ENCODE data around the gene ZYX. TPM values are rescaled to one million over a fixed set of nuclear protein-coding genes. Genes with fewer than 3 reads are reported as not detected.
A peak's percentile ranks its signal among the peaks of the same experiment; 100 is the strongest.

Gene ZYX
- total and polyA plus RNA-seq, 9 of the 15 experiments (the other 6 are each of a cell fraction or from before 2014, with no cell fraction given): 1.8 to 130 (median 15.7) TPM

DNA sequence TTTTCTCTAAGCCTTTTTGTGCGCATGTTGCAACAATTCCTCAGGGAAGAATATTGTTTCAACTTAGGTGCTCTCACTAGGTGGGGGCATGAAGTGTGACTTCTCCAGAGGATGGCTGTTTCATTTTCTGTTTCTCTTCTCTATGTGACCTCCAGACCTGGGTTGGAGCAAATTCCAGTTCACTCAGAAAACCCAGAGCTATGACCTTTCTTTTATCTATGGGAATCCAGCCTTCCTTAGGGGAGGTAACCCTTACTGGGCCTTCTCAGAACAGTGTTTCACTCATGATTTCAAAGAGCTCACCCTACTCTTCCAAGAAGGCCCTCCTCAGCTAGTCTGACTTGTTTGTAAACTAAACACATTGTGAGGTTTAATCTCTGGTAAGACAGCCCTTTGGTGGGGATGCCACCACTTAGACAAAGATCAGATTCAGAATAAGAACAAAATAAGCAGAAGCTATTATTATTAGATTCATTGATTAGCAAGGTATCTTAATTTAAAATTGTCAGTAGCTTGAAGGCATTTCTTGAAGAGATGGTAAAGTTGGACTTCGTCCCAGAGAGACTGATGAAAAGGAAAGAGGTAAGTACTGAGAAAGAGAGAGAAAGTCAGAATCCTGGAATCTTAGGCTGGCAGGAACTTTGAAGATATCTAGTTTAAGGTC, 45.5 kb downstream of the ZYX start (continued):
- TF ChIP-seq RAD51 (IDR thresholded peaks at IDR 0.05; ENCODE audit: borderline replicate concordance, low read depth): no peak; the same call in 1 of the 2 replicates
- no peak for TF ChIP-seq MYC (IDR thresholded peaks at IDR 0.05; ENCODE audit: low read depth, low read length)
- TF ChIP-seq MYC (CRISPR knock-in tag; IDR thresholded peaks at IDR 0.05; ENCODE audit: borderline replicate concordance, low read depth): no peak
- no peak for TF ChIP-seq ZFX (CRISPR knock-in tag; IDR thresholded peaks at IDR 0.05)
- no peak for TF ChIP-seq NR4A1 (CRISPR knock-in tag; IDR thresholded peaks at IDR 0.05)
- no peak for TF ChIP-seq NR4A1 (tag; IDR thresholded peaks at IDR 0.05)
- TF ChIP-seq HDAC3 (IDR thresholded peaks at IDR 0.05; ENCODE audit: borderline replicate concordance, partially characterized antibody): peak; percentile 71
- no peak for TF ChIP-seq ZNF41 (CRISPR knock-in tag; conservative IDR thresholded peaks at IDR 0.05)
- TF ChIP-seq PRDM10 (IDR thresholded peaks at IDR 0.05; ENCODE audit: partially characterized antibody): no peak
- TF ChIP-seq ZNF224 (CRISPR knock-in tag; IDR thresholded peaks at IDR 0.05): no peak
- TF ChIP-seq ZBTB8A (IDR thresholded peaks at IDR 0.05; ENCODE audit: partially characterized antibody): no peak
- TF ChIP-seq MNT (conservative IDR thresholded peaks at IDR 0.05): peak; percentile 12 to 59; a peak in 3 of 4 replicates
- TF ChIP-seq TAF1 (IDR thresholded peaks at IDR 0.05; ENCODE audit: control insufficient read depth, extremely low read depth, insufficient read depth, low read length, severe bottlenecking): no peak
- no peak for TF ChIP-seq HNRNPK (IDR thresholded peaks at IDR 0.05; ENCODE audit: low read depth, low read length, poor library complexity, severe bottlenecking)
- TF ChIP-seq ZNF449 (CRISPR knock-in tag; IDR thresholded peaks at IDR 0.05): no peak
- no peak for TF ChIP-seq GTF2F1 (IDR thresholded peaks at IDR 0.05; ENCODE audit: low read depth, low read length)
- no peak for TF ChIP-seq NFXL1 (CRISPR knock-in tag; IDR thresholded peaks at IDR 0.05)
- no peak for TF ChIP-seq NUFIP1 (IDR thresholded peaks at IDR 0.05; ENCODE audit: partially characterized antibody)
- no peak for TF ChIP-seq TAF7 (tag; IDR thresholded peaks at IDR 0.05)
- TF ChIP-seq TEAD1 (CRISPR knock-in tag; IDR thresholded peaks at IDR 0.05): no peak
- no peak for TF ChIP-seq SNIP1 (IDR thresholded peaks at IDR 0.05; ENCODE audit: low read depth)
- TF ChIP-seq ZNF445 (CRISPR knock-in tag; IDR thresholded peaks at IDR 0.05; ENCODE audit: low read depth): no peak
- TF ChIP-seq TBL1XR1 (IDR thresholded peaks at IDR 0.05; ENCODE audit: low read length in 2 of 2): peak in 1 of 2 experiments; percentile 83; a peak in 2 of 4 replicates

All from K562 (cell line).